ENCODE data around the gene PDIA5.

GRCh38 chr3:123021388-123021787, 45.4 kb upstream of the PDIA5 start:
- TF ChIP-seq, protein P1, sequence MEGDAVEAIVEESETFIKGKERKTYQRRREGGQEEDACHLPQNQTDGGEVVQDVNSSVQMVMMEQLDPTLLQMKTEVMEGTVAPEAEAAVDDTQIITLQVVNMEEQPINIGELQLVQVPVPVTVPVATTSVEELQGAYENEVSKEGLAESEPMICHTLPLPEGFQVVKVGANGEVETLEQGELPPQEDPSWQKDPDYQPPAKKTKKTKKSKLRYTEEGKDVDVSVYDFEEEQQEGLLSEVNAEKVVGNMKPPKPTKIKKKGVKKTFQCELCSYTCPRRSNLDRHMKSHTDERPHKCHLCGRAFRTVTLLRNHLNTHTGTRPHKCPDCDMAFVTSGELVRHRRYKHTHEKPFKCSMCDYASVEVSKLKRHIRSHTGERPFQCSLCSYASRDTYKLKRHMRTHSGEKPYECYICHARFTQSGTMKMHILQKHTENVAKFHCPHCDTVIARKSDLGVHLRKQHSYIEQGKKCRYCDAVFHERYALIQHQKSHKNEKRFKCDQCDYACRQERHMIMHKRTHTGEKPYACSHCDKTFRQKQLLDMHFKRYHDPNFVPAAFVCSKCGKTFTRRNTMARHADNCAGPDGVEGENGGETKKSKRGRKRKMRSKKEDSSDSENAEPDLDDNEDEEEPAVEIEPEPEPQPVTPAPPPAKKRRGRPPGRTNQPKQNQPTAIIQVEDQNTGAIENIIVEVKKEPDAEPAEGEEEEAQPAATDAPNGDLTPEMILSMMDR (IDR thresholded peaks at IDR 0.05): no peak
- TF ChIP-seq POLR2A (IDR thresholded peaks at IDR 0.05): no peak

All from upper lobe of left lung (tissue), 4 donors.